Activated B cell treated with CpG ODN at 0.5 μM for 24 hours (primary cell): Measurements from ENCODE around the gene DSC1. TPM values are rescaled to one million over a fixed set of nuclear protein-coding genes. Genes with fewer than 3 reads are reported as not detected.
"Not testable (repeated sequence)": the region's sequence is repeated elsewhere in the genome, so short reads cannot be mapped to it uniquely, and the experiment has no call there.

Experiments
- ATAC-seq: fragments of 200-7000 bp; cut with Tn5 transposase; one replicate; pipeline ENCODE4 v1.10.0; 2021; ENCODE audit warnings: low read depth, mild to moderate bottlenecking, moderate library complexity
- CTCF ChIA-PET: fragments of 350-600 bp; sonication (Branson Sonifier 250); formaldehyde crosslinking; loops from one replicate; lab custom pipeline; 2021; ENCODE audit warnings: antibody characterized with exemption; lab: Charles Lee
- POLR2A ChIA-PET: fragments of 350-600 bp; sonication (Branson Sonifier 250); formaldehyde crosslinking; loops from one replicate; lab custom pipeline; 2021; ENCODE audit warnings: antibody characterized with exemption; lab: Charles Lee
- DNase-seq: peaks from one replicate; pipeline ENCODE4 v3.0.0; 2022
- H3K27ac Mint-ChIP-seq: one replicate; pipeline ENCODE4 v1.8.0; 2020; ENCODE audit warnings: mixed read lengths
- H3K27me3 Mint-ChIP-seq: one replicate; pipeline ENCODE4 v1.8.0; 2021; ENCODE audit warnings: mixed read lengths
- H3K36me3 Mint-ChIP-seq: one replicate; pipeline ENCODE4 v1.8.0; 2021; ENCODE audit warnings: low read depth, mixed read lengths
- H3K4me1 Mint-ChIP-seq: one replicate; pipeline ENCODE4 v1.8.0; 2021; ENCODE audit warnings: mixed read lengths
- H3K4me3 Mint-ChIP-seq: one replicate; pipeline ENCODE4 v1.8.0; 2020; ENCODE audit warnings: mild to moderate bottlenecking, mixed read lengths
- H3K9me3 Mint-ChIP-seq: one replicate; pipeline ENCODE4 v1.8.0; 2020; ENCODE audit warnings: mixed read lengths
- intact Hi-C: fragments of 100-400 bp; cut with micrococcal nuclease; formaldehyde crosslinking; loops from one replicate; pipeline ENCODE4 v1.15.1; 2024
- total RNA-seq: library from RNA; stranded (reverse); gene quantifications from 2 replicates; pipeline ENCODE4 v1.2.3, GENCODE V29; 2022
- TF ChIP-seq, protein P1 (sequence below): fragments of 200-600 bp; IDR thresholded peaks from one replicate; pipeline ENCODE4 v1.8.0; 2022; ENCODE audit warnings: antibody characterized with exemption, mild to moderate bottlenecking

Gene DSC1
- total RNA-seq, 1 donor from 2014 or later: not detected

DNA sequence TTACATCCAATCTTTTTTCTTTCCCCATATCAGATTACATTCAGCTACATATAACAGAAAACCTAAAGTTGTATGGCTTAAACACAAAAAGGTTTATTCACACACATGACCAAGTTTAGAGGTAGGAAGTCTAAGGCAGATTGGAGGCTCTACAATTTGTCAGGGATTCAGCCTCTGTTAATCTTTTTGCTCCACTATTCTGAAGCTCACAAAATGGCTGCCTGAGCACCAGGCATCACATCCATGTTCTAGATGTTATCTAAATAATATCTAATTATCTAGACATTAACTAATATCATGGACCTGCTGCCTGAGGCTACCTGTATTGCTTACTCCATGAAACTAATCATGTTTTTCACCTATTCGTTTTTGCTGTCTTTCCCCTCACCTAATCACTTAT is 36.8 kb downstream of the DSC1 start:
- H3K4me1 Mint-ChIP-seq: no peaks in the 10 kb centered on the region
- DNase-seq: no peak
- ATAC-seq: no peak
- no peaks in the 10 kb centered on the region for H3K27me3 Mint-ChIP-seq
- POLR2A ChIA-PET: no interaction called here
- TF ChIP-seq, protein P1, sequence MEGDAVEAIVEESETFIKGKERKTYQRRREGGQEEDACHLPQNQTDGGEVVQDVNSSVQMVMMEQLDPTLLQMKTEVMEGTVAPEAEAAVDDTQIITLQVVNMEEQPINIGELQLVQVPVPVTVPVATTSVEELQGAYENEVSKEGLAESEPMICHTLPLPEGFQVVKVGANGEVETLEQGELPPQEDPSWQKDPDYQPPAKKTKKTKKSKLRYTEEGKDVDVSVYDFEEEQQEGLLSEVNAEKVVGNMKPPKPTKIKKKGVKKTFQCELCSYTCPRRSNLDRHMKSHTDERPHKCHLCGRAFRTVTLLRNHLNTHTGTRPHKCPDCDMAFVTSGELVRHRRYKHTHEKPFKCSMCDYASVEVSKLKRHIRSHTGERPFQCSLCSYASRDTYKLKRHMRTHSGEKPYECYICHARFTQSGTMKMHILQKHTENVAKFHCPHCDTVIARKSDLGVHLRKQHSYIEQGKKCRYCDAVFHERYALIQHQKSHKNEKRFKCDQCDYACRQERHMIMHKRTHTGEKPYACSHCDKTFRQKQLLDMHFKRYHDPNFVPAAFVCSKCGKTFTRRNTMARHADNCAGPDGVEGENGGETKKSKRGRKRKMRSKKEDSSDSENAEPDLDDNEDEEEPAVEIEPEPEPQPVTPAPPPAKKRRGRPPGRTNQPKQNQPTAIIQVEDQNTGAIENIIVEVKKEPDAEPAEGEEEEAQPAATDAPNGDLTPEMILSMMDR: no peak
- intact Hi-C loops: no loop called here
- H3K4me3 Mint-ChIP-seq: no peak overlapping the region
- CTCF ChIA-PET: no interaction called here
- H3K27ac Mint-ChIP-seq: no peak overlapping the region
- no peaks in the 10 kb centered on the region for H3K36me3 Mint-ChIP-seq
- no peaks in the 10 kb centered on the region for H3K9me3 Mint-ChIP-seq

DNA sequence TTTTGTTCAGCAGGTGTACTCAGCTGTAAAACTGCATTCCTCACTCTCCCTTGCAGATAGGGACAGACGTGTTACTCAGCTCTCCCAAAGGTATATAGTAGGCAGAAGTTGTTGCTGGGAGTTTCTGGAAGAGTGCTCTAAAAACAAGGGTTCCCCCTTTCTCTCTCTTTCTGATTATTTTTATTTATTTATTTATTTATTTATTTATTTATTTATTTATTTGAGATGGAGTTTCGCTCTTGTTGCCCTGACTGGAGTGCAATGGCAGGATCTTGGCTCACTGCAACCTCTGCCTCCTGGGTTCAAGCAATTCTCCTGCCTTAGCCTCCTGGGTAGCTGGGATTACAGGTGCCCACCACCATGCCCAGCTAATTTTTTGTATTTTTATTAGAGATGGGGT is 39.5 kb downstream of the DSC1 start:
- POLR2A ChIA-PET, intact Hi-C loops, H3K27me3 Mint-ChIP-seq, H3K27ac Mint-ChIP-seq, H3K36me3 Mint-ChIP-seq, H3K4me3 Mint-ChIP-seq, CTCF ChIA-PET, H3K4me1 Mint-ChIP-seq, ATAC-seq, DNase-seq, H3K9me3 Mint-ChIP-seq: not testable (repeated sequence)

DNA sequence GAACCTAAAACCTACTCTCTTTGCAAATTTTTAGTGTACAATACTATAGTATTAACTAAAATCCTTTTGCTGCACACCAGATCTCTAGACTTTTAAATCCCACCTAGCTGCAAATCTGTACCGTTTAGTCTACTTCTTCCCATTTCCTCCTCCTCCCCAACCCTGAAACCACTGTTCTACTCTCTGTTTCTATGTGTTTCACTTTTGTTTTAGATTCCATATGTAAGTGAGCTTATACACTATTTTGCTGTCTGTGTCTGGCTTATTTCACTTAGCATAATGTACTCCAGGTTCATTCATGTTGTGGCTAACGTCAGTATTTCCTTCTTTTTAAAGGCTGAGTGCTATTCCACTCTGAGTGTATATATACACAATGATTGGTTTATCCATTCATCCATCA is 42.1 kb downstream of the DSC1 start:
- TF ChIP-seq, protein P1: no peak
- ChIA-PET CTCF (no interaction called here), POLR2A (no interaction called here)
- no peak overlapping the region for H3K27ac Mint-ChIP-seq
- H3K9me3 Mint-ChIP-seq: no peaks in the 10 kb centered on the region
- no peak overlapping the region for H3K4me3 Mint-ChIP-seq
- no peaks in the 10 kb centered on the region for H3K27me3 Mint-ChIP-seq
- intact Hi-C loops: no loop called here
- ATAC-seq (no peak), DNase-seq (no peak)
- no peaks in the 10 kb centered on the region for H3K36me3 Mint-ChIP-seq
- H3K4me1 Mint-ChIP-seq: no peaks in the 10 kb centered on the region

- Mint-ChIP-seq H3K9me3 (no peaks in the 10 kb centered on the region), H3K36me3 (no peaks in the 10 kb centered on the region), H3K27ac (no peak overlapping the region), H3K4me1 (no peaks in the 10 kb centered on the region), H3K27me3 (no peaks in the 10 kb centered on the region), H3K4me3 (no peak overlapping the region)
- ChIA-PET CTCF (no interaction called here), POLR2A (no interaction called here)
- DNase-seq (no peak), ATAC-seq (no peak)
- TF ChIP-seq, protein P1: no peak
- intact Hi-C loops: no loop called here
Observed at GRCh38 chr18:31116853-31117595, 45.6 kb downstream of the DSC1 start.

GRCh38 chr18:31112804-31113203 is 49.9 kb downstream of the DSC1 start:
- H3K4me1 Mint-ChIP-seq: no peaks in the 10 kb centered on the region
- DNase-seq (no peak), ATAC-seq (no peak)
- TF ChIP-seq, protein P1: no peak
- H3K9me3 Mint-ChIP-seq: no peaks in the 10 kb centered on the region
- POLR2A ChIA-PET: no interaction called here
- H3K27me3 Mint-ChIP-seq: no peaks in the 10 kb centered on the region
- no peak overlapping the region for H3K4me3 Mint-ChIP-seq
- CTCF ChIA-PET: no interaction called here
- H3K27ac Mint-ChIP-seq: no peak overlapping the region
- intact Hi-C loops: no loop called here
- H3K36me3 Mint-ChIP-seq: no peaks in the 10 kb centered on the region
